Activated T-cell treated with anti-CD3 and anti-CD28 coated beads, Interleukin-2, amount 50 U/mL, for 72 hours (primary cell): ENCODE data around the gene OR9Q1. TPM values are rescaled to one million over a fixed set of nuclear protein-coding genes. Genes with fewer than 3 reads are reported as not detected.
"Not testable (repeated sequence)": the region's sequence is repeated elsewhere in the genome, so short reads cannot be mapped to it uniquely, and the experiment has no call there.

ENCODE experiments used
- ATAC-seq, 2 donors: fragments of 150-1000 bp; cut with Tn5 transposase; replicated peaks in 1 of 2; 2 replicates each; pipeline ENCODE4 v1.10.0; 2021; ENCODE audit warnings: moderate library complexity in 2 of 2, mild to moderate bottlenecking in 1 of 2
- DNase-seq, 2 donors: peaks; one replicate each; pipeline ENCODE4 v3.0.0; 2021 to 2022; ENCODE audit warnings: mixed read lengths in 1 of 2
- H3K27ac Mint-ChIP-seq: one replicate; pipeline ENCODE4 v1.8.0; 2022; ENCODE audit warnings: mild to moderate bottlenecking, moderate library complexity, mixed read lengths
- H3K27me3 Mint-ChIP-seq: one replicate; pipeline ENCODE4 v1.8.0; 2022; ENCODE audit warnings: low read depth, mixed read lengths
- H3K36me3 Mint-ChIP-seq, 2 donors: one replicate each; pipeline ENCODE4 v1.8.0; 2022; ENCODE audit warnings: mixed read lengths in 2 of 2, mild to moderate bottlenecking in 1 of 2; ENCODE audit not compliant: insufficient read depth in 2 of 2
- H3K4me1 Mint-ChIP-seq: one replicate; pipeline ENCODE4 v1.8.0; 2022; ENCODE audit warnings: low read depth, mixed read lengths
- H3K4me3 Mint-ChIP-seq, 2 donors: one replicate each; pipeline ENCODE4 v1.8.0; 2022; ENCODE audit warnings: mild to moderate bottlenecking in 2 of 2, mixed read lengths in 2 of 2, moderate library complexity in 2 of 2
- H3K9me3 Mint-ChIP-seq, 2 donors: one replicate each; pipeline ENCODE4 v1.8.0; 2022; ENCODE audit warnings: mixed read lengths in 2 of 2
- total RNA-seq, 2 donors: library from RNA; stranded (reverse); gene quantifications; one replicate each; pipeline ENCODE4 v1.2.3, GENCODE V29; 2022

OR9Q1 gene
- not detected for total RNA-seq

GRCh38 chr11:58023435-58023931 lies at the start of gene OR9Q1:
OR9Q1 (plus strand) TSS chr11:58023881; CDS start chr11:58179445, 155,564 bp downstream.
- ATAC-seq: no peak
- no peak within 1 kb of the TSS for H3K4me3 Mint-ChIP-seq
- no peaks in the 10 kb centered on the region for H3K36me3 Mint-ChIP-seq
- DNase-seq: no peak
- H3K27ac Mint-ChIP-seq: no peak within 1 kb of the TSS
- H3K9me3 Mint-ChIP-seq: no peaks in the 10 kb centered on the region
- H3K4me1 Mint-ChIP-seq: no peaks in the 10 kb centered on the region
- H3K27me3 Mint-ChIP-seq: no peaks in the 10 kb centered on the region

- Mint-ChIP-seq H3K4me3 (no peak overlapping the region), H3K27me3 (peaks cover 23% of the 10 kb centered on the region), H3K36me3 (peaks cover 0 to 3% of the 10 kb centered on the region in 2 donors), H3K9me3 (peaks cover 3 to 6% of the 10 kb centered on the region in 2 donors), H3K27ac (no peak overlapping the region), H3K4me1 (no peaks in the 10 kb centered on the region)
- ATAC-seq (no peak), DNase-seq (no peak)
These were observed 49.5 kb upstream of the OR9Q1 start for GRCh38 chr11:57974132-57974531.

GRCh38 chr11:57974848-57975601 lies 48.7 kb upstream of the OR9Q1 start:
- no peak for DNase-seq
- Mint-ChIP-seq H3K36me3 (peaks cover 0 to 3% of the 10 kb centered on the region in 2 donors), H3K4me3 (no peak overlapping the region), H3K9me3 (peaks cover 3 to 6% of the 10 kb centered on the region in 2 donors), H3K4me1 (no peaks in the 10 kb centered on the region), H3K27ac (no peak overlapping the region), H3K27me3 (peaks cover 20% of the 10 kb centered on the region)
- ATAC-seq: no peak

- ATAC-seq: no peak
- Mint-ChIP-seq H3K36me3 (no peaks in the 10 kb centered on the region), H3K4me3 (no peak overlapping the region)
These were observed 46.0 kb upstream of the OR9Q1 start for GRCh38 chr11:57977709-57978108.

GRCh38 chr11:57978686-57979531 lies 44.8 kb upstream of the OR9Q1 start:
- H3K4me1 Mint-ChIP-seq: no peaks in the 10 kb centered on the region
- ATAC-seq (no peak), DNase-seq (no peak)
- no peak overlapping the region for H3K27ac Mint-ChIP-seq
- peaks cover 0 to 3% of the 10 kb centered on the region in 2 donors for H3K9me3 Mint-ChIP-seq
- no peaks in the 10 kb centered on the region for H3K36me3 Mint-ChIP-seq
- H3K27me3 Mint-ChIP-seq: peaks cover 5% of the 10 kb centered on the region
- no peak overlapping the region for H3K4me3 Mint-ChIP-seq

More at GRCh38 chr11:57977709-57978108, 46.0 kb upstream of the OR9Q1 start:
- peaks cover 0 to 3% of the 10 kb centered on the region in 2 donors for H3K9me3 Mint-ChIP-seq
- no peak overlapping the region for H3K27ac Mint-ChIP-seq
- H3K4me1 Mint-ChIP-seq: no peaks in the 10 kb centered on the region
- peaks cover 12% of the 10 kb centered on the region for H3K27me3 Mint-ChIP-seq
- no peak for DNase-seq

GRCh38 chr11:57979532-57980079 lies 44.1 kb upstream of the OR9Q1 start:
- Mint-ChIP-seq H3K27ac (no peak overlapping the region), H3K9me3 (peaks cover 0 to 3% of the 10 kb centered on the region in 2 donors), H3K4me1 (no peaks in the 10 kb centered on the region), H3K36me3 (no peaks in the 10 kb centered on the region), H3K4me3 (no peak overlapping the region), H3K27me3 (peaks cover 5% of the 10 kb centered on the region)
- ATAC-seq: no peak
- DNase-seq: no peak

- peaks cover 5% of the 10 kb centered on the region for H3K27me3 Mint-ChIP-seq
- no peaks in the 10 kb centered on the region for H3K36me3 Mint-ChIP-seq
- ATAC-seq (no peak), DNase-seq (no peak)
- H3K4me3 Mint-ChIP-seq: no peak overlapping the region
- H3K27ac Mint-ChIP-seq: no peak overlapping the region
- peaks cover 0 to 3% of the 10 kb centered on the region in 2 donors for H3K9me3 Mint-ChIP-seq
- H3K4me1 Mint-ChIP-seq: no peaks in the 10 kb centered on the region
These were observed 43.5 kb upstream of the OR9Q1 start for GRCh38 chr11:57980201-57980600.

GRCh38 chr11:57981536-57981935 lies 42.1 kb upstream of the OR9Q1 start:
- Mint-ChIP-seq H3K9me3 (no peaks in the 10 kb centered on the region), H3K27ac (no peak overlapping the region), H3K27me3 (peaks cover 5% of the 10 kb centered on the region), H3K4me1 (no peaks in the 10 kb centered on the region), H3K4me3 (no peak overlapping the region), H3K36me3 (no peaks in the 10 kb centered on the region)
- no peak for DNase-seq
- ATAC-seq: no peak

GRCh38 chr11:57982776-57983175 lies 40.9 kb upstream of the OR9Q1 start:
- Mint-ChIP-seq H3K4me1 (no peaks in the 10 kb centered on the region), H3K4me3 (no peak overlapping the region), H3K27ac (no peak overlapping the region), H3K27me3 (peaks cover 5% of the 10 kb centered on the region), H3K9me3 (no peaks in the 10 kb centered on the region), H3K36me3 (no peaks in the 10 kb centered on the region)
- no peak for DNase-seq
- ATAC-seq: no peak

- no peaks in the 10 kb centered on the region for H3K9me3 Mint-ChIP-seq
- H3K27me3 Mint-ChIP-seq: peaks cover 5% of the 10 kb centered on the region
- no peaks in the 10 kb centered on the region for H3K4me1 Mint-ChIP-seq
- no peaks in the 10 kb centered on the region for H3K36me3 Mint-ChIP-seq
- no peak overlapping the region for H3K27ac Mint-ChIP-seq
- no peak for ATAC-seq
- DNase-seq: no peak
- H3K4me3 Mint-ChIP-seq: no peak overlapping the region
These were observed 40.5 kb upstream of the OR9Q1 start for GRCh38 chr11:57983191-57983590.

- DNase-seq, H3K4me1 Mint-ChIP-seq, H3K4me3 Mint-ChIP-seq, H3K36me3 Mint-ChIP-seq, ATAC-seq, H3K27me3 Mint-ChIP-seq, H3K27ac Mint-ChIP-seq, H3K9me3 Mint-ChIP-seq: not testable (repeated sequence)
These were observed 24.2 kb upstream of the OR9Q1 start for GRCh38 chr11:57999523-57999922.

- H3K4me3 Mint-ChIP-seq, H3K27ac Mint-ChIP-seq, H3K27me3 Mint-ChIP-seq, DNase-seq, H3K36me3 Mint-ChIP-seq, ATAC-seq, H3K4me1 Mint-ChIP-seq, H3K9me3 Mint-ChIP-seq: not testable (repeated sequence)
These were observed 23.7 kb upstream of the OR9Q1 start for GRCh38 chr11:58000021-58000420.

- H3K4me1 Mint-ChIP-seq: no peaks in the 10 kb centered on the region
- no peaks in the 10 kb centered on the region for H3K36me3 Mint-ChIP-seq
- H3K4me3 Mint-ChIP-seq: no peak overlapping the region
- no peaks in the 10 kb centered on the region for H3K9me3 Mint-ChIP-seq
- H3K27ac Mint-ChIP-seq: no peak overlapping the region
- ATAC-seq (no peak), DNase-seq (no peak)
- peaks cover 12% of the 10 kb centered on the region for H3K27me3 Mint-ChIP-seq
These were observed 23.0 kb upstream of the OR9Q1 start for GRCh38 chr11:58000699-58001098.
